ENCODE measurements around the gene CHN2.

DNA sequence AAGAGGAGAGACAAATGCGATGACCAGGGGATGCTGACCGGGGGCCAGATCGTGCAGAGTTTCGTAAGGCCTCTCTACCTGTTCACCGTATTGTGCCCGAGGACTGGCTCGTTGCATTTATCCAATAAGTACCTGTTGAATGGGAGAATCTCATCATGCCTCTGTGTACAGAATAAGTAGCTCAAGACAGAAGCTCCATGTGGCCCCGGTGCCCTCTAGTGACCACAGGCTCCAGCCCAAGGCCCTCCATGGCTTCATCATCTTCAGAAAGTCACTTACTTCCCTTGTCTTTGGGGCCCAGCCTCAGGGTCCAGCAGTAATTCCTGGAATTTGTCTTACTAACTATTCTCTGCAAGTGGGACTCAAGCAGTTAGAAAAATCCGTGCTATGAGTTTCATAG lies 151.0 kb downstream of the CHN2 start:
- TF ChIP-seq, protein P1, sequence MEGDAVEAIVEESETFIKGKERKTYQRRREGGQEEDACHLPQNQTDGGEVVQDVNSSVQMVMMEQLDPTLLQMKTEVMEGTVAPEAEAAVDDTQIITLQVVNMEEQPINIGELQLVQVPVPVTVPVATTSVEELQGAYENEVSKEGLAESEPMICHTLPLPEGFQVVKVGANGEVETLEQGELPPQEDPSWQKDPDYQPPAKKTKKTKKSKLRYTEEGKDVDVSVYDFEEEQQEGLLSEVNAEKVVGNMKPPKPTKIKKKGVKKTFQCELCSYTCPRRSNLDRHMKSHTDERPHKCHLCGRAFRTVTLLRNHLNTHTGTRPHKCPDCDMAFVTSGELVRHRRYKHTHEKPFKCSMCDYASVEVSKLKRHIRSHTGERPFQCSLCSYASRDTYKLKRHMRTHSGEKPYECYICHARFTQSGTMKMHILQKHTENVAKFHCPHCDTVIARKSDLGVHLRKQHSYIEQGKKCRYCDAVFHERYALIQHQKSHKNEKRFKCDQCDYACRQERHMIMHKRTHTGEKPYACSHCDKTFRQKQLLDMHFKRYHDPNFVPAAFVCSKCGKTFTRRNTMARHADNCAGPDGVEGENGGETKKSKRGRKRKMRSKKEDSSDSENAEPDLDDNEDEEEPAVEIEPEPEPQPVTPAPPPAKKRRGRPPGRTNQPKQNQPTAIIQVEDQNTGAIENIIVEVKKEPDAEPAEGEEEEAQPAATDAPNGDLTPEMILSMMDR (IDR thresholded peaks at IDR 0.05): peak in 1 of 3 experiments; percentile 30
- TF ChIP-seq POLR2A (IDR thresholded peaks at IDR 0.05; ENCODE audit: low read depth) (no peak), POLR2AphosphoS5 (IDR thresholded peaks at IDR 0.05) (no peak), EP300 (IDR thresholded peaks at IDR 0.05) (no peak)
